OCI-LY7 (cell line): ENCODE data around the gene APOL6. TPM values are rescaled to one million over a fixed set of nuclear protein-coding genes. Genes with fewer than 3 reads are reported as not detected.
"Not testable (repeated sequence)": the region's sequence is repeated elsewhere in the genome, so short reads cannot be mapped to it uniquely, and the experiment has no call there.

ENCODE experiments used
- BruUV-seq: library from RNA; stranded (reverse); fragments of 400-500 nt; replicated peaks from 2 replicates; lab custom pipeline; 2021; lab: Mats Ljungman, UMichigan
- CTCF ChIA-PET: fragments of 300-600 bp; sonication (Branson Sonifier 250); formaldehyde crosslinking; loops from one replicate; lab custom pipeline; 2022; ENCODE audit warnings: antibody characterized with exemption; ENCODE audit not compliant: unreplicated experiment; lab: Charles Lee
- POLR2A ChIA-PET: fragments of 300-600 bp; sonication (Branson Sonifier 250); formaldehyde crosslinking; loops from one replicate; lab custom pipeline; 2022; ENCODE audit warnings: antibody characterized with exemption; lab: Charles Lee
- DNase-seq: peaks from one replicate; pipeline ENCODE4 v3.0.0-alpha.2; 2015; ENCODE audit warnings: low spot score
- H2AFZ ChIP-seq: fragments of 200-600 bp; sonication (generic), shearing (Covaris generic); 2 replicates; pipeline ENCODE4 v1.6.1; 2014; ENCODE audit warnings: mild to moderate bottlenecking, antibody characterized with exemption, low read length, moderate library complexity
- H3K27ac ChIP-seq: fragments of 200-600 bp; sonication (generic); 2 replicates; pipeline ENCODE4 v1.5.1; 2014; ENCODE audit warnings: mixed run types, low read depth, mild to moderate bottlenecking, moderate library complexity, low read length, inconsistent platforms; ENCODE audit not compliant: poor library complexity, severe bottlenecking
- H3K36me3 ChIP-seq: fragments of 200-600 bp; sonication (generic); 2 replicates; pipeline ENCODE4 v1.6.1; 2014; ENCODE audit warnings: mild to moderate bottlenecking, antibody characterized with exemption, low read length, moderate library complexity, mixed read lengths; ENCODE audit not compliant: insufficient read depth
- H3K4me1 ChIP-seq: fragments of 200-600 bp; sonication (generic); 2 replicates; pipeline ENCODE4 v1.5.1; 2014; ENCODE audit warnings: mild to moderate bottlenecking, low read length; ENCODE audit not compliant: insufficient read depth, poor library complexity, severe bottlenecking
- H3K4me2 ChIP-seq: fragments of 200-600 bp; sonication (generic); 2 replicates; pipeline ENCODE4 v1.6.1; 2014; ENCODE audit warnings: mild to moderate bottlenecking, low read length
- H3K4me3 ChIP-seq: fragments of 200-600 bp; sonication (generic); 2 replicates; pipeline ENCODE4 v1.5.1; 2014; ENCODE audit warnings: mild to moderate bottlenecking, low read depth, low read length; ENCODE audit not compliant: poor library complexity, severe bottlenecking
- H3K79me2 ChIP-seq: fragments of 200-600 bp; sonication (generic); 2 replicates; pipeline ENCODE4 v1.6.1; 2016; ENCODE audit warnings: low read depth, mild to moderate bottlenecking, low read length, moderate library complexity, mixed read lengths; ENCODE audit not compliant: insufficient read depth
- H3K9me2 ChIP-seq: fragments of 200-600 bp; sonication (generic); 2 replicates; pipeline ENCODE4 v1.6.1; 2016; ENCODE audit warnings: mild to moderate bottlenecking, low read length, mixed read lengths; ENCODE audit not compliant: insufficient read depth
- H3K9me3 ChIP-seq: fragments of 200-600 bp; sonication (generic); 2 replicates; pipeline ENCODE4 v1.6.1; 2014; ENCODE audit warnings: mild to moderate bottlenecking, mixed run types, low read length, mixed read lengths
- H4K20me1 ChIP-seq: fragments of 200-600 bp; sonication (generic); 2 replicates; pipeline ENCODE4 v1.6.1; 2014; ENCODE audit warnings: mild to moderate bottlenecking, antibody characterized with exemption, low read length, moderate library complexity, mixed read lengths; ENCODE audit not compliant: insufficient read depth
- EZH2phosphoT487 ChIP-seq: fragments of 200-600 bp; sonication (generic); IDR thresholded peaks from 2 replicates; pipeline ENCODE4 v1.6.1; 2018; ENCODE audit warnings: low read depth, borderline replicate concordance, mild to moderate bottlenecking, mixed run types, antibody characterized with exemption, low read length, moderate library complexity, mixed read lengths
- intact Hi-C: fragments of 100-400 bp; cut with micrococcal nuclease; formaldehyde crosslinking; loops from one replicate; pipeline ENCODE4 v1.10.0; 2022; ENCODE audit not compliant: unreplicated experiment
- total RNA-seq, 2 experiments: library from RNA; depleted of rRNA in 1 of 2; stranded (reverse); fragments of >200 nt in 1 of 2; shearing (Covaris generic) in 1 of 2; gene quantifications; 2 replicates each; pipeline ENCODE4 v1.2.3, GENCODE V29; 2014 to 2022
- TF ChIP-seq, protein P1 (sequence below): fragments of 200-600 bp; sonication (generic); conservative IDR thresholded peaks from 2 replicates; pipeline ENCODE4 v1.5.1; 2014; ENCODE audit warnings: mild to moderate bottlenecking, antibody characterized with exemption, low read length, moderate library complexity, mixed read lengths

APOL6 gene
- total RNA-seq, 2 experiments from 2014 or later: 22.0 to 27.8 TPM

GRCh38 chr22:35697142-35697541 lies 48.9 kb downstream of the APOL6 start:
- H3K4me2 ChIP-seq: no peak overlapping the region
- intact Hi-C loops: no loop called here
- no peak for DNase-seq

GRCh38 chr22:35699852-35700251 lies 51.6 kb downstream of the APOL6 start:
- H3K4me2 ChIP-seq, H2AFZ ChIP-seq, H3K9me2 ChIP-seq, H3K9me3 ChIP-seq, POLR2A ChIA-PET, DNase-seq, H3K79me2 ChIP-seq, intact Hi-C loops, H3K4me1 ChIP-seq, H4K20me1 ChIP-seq, H3K4me3 ChIP-seq, H3K27ac ChIP-seq, H3K36me3 ChIP-seq, BruUV-seq: not testable (repeated sequence)
- CTCF ChIA-PET: interaction anchor here (0.6 kb wide), 1 partner anchor 51 kb away, joined by 5 read pairs; the partner anchor contains the start of gene APOL6

More at GRCh38 chr22:35697142-35697541, 48.9 kb downstream of the APOL6 start:
- no TSS peak for BruUV-seq
- Histone ChIP-seq H3K36me3 (no peaks in the 10 kb centered on the region), H3K4me3 (no peak overlapping the region), H3K79me2 (no peaks in the 10 kb centered on the region), H2AFZ (no peak overlapping the region), H3K9me2 (no peaks in the 10 kb centered on the region), H3K27ac (no peak overlapping the region), H3K9me3 (no peaks in the 10 kb centered on the region), H3K4me1 (no peaks in the 10 kb centered on the region), H4K20me1 (no peaks in the 10 kb centered on the region)
- ChIA-PET POLR2A (no interaction called here), CTCF (no interaction called here)
- TF ChIP-seq EZH2phosphoT487: no peak
- TF ChIP-seq, protein P1, sequence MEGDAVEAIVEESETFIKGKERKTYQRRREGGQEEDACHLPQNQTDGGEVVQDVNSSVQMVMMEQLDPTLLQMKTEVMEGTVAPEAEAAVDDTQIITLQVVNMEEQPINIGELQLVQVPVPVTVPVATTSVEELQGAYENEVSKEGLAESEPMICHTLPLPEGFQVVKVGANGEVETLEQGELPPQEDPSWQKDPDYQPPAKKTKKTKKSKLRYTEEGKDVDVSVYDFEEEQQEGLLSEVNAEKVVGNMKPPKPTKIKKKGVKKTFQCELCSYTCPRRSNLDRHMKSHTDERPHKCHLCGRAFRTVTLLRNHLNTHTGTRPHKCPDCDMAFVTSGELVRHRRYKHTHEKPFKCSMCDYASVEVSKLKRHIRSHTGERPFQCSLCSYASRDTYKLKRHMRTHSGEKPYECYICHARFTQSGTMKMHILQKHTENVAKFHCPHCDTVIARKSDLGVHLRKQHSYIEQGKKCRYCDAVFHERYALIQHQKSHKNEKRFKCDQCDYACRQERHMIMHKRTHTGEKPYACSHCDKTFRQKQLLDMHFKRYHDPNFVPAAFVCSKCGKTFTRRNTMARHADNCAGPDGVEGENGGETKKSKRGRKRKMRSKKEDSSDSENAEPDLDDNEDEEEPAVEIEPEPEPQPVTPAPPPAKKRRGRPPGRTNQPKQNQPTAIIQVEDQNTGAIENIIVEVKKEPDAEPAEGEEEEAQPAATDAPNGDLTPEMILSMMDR: no peak

GRCh38 chr22:35703861-35704584 lies 55.8 kb downstream of the APOL6 start:
- Histone ChIP-seq H4K20me1 (no peaks in the 10 kb centered on the region), H3K4me2 (no peak overlapping the region), H3K9me2 (no peaks in the 10 kb centered on the region), H3K79me2 (no peaks in the 10 kb centered on the region), H3K27ac (no peak overlapping the region), H3K36me3 (no peaks in the 10 kb centered on the region), H3K9me3 (no peaks in the 10 kb centered on the region), H3K4me3 (no peak overlapping the region), H2AFZ (no peak overlapping the region), H3K4me1 (no peaks in the 10 kb centered on the region)
- ChIA-PET POLR2A (no interaction called here), CTCF (no interaction called here)
- no peak for TF ChIP-seq EZH2phosphoT487
- TF ChIP-seq, protein P1: no peak
- intact Hi-C loops: no loop called here
- no peak for DNase-seq
- BruUV-seq: no TSS peak
